GM19239 (cell line): ENCODE results near the gene THEM5.
"Not testable (repeated sequence)": the region's sequence is repeated elsewhere in the genome, so short reads cannot be mapped to it uniquely, and the experiment has no call there.

Experiments
- DNase-seq: peaks from one replicate; pipeline ENCODE4 v3.0.0; 2011; ENCODE audit warnings: low spot score; ENCODE audit not compliant: insufficient read length
- FAIRE-seq: peaks from 2 replicates; lab custom pipeline; 2011; peaks lifted over from hg19 to GRCh38; lab: Jason Lieb, UNC

THEM5 gene

GRCh38 chr1:151868486-151868885, 15.0 kb upstream of the THEM5 start:
- FAIRE-seq (no peak), DNase-seq (no peak)

- FAIRE-seq (no peak), DNase-seq (no peak)
Observed at GRCh38 chr1:151867765-151868411, 14.4 kb upstream of the THEM5 start.

GRCh38 chr1:151867321-151867720, 13.8 kb upstream of the THEM5 start:
- no peak for FAIRE-seq
- DNase-seq: no peak

- no peak for FAIRE-seq
- DNase-seq: no peak
Observed at GRCh38 chr1:151864411-151864810, 10.9 kb upstream of the THEM5 start.

- DNase-seq (no peak), FAIRE-seq (no peak)
Observed at GRCh38 chr1:151862604-151863003, 9.1 kb upstream of the THEM5 start.

GRCh38 chr1:151860504-151861187, 7.1 kb upstream of the THEM5 start:
- DNase-seq (no peak), FAIRE-seq (no peak)

- FAIRE-seq (no peak), DNase-seq (no peak)
Observed at GRCh38 chr1:151859891-151860293, 6.4 kb upstream of the THEM5 start.

GRCh38 chr1:151858886-151859665, 5.6 kb upstream of the THEM5 start:
- FAIRE-seq (no peak), DNase-seq (no peak)

- DNase-seq: no peak
- no peak for FAIRE-seq
Observed at GRCh38 chr1:151858030-151858746, 4.7 kb upstream of the THEM5 start.

GRCh38 chr1:151855933-151856332, 2.4 kb upstream of the THEM5 start:
- DNase-seq (no peak), FAIRE-seq (no peak)

- not testable (repeated sequence) for FAIRE-seq
Observed at GRCh38 chr1:151855516-151855915, 2.0 kb upstream of the THEM5 start.

GRCh38 chr1:151854658-151855057, 1.1 kb upstream of the THEM5 start:
- DNase-seq (no peak), FAIRE-seq (no peak)

More at GRCh38 chr1:151855516-151855915, 2.0 kb upstream of the THEM5 start:
- DNase-seq: not testable (repeated sequence)

- FAIRE-seq: no peak
- DNase-seq: no peak
Observed at GRCh38 chr1:151852733-151853132, 779 bp downstream of the THEM5 start.

- DNase-seq: no peak
- FAIRE-seq: no peak
Observed at GRCh38 chr1:151851886-151852285, 1.6 kb downstream of the THEM5 start.

- DNase-seq (no peak), FAIRE-seq (no peak)
Observed at GRCh38 chr1:151849871-151850270, 3.6 kb downstream of the THEM5 start.

- FAIRE-seq (no peak), DNase-seq (no peak)
Observed at GRCh38 chr1:151849126-151849525, 4.4 kb downstream of the THEM5 start.

GRCh38 chr1:151847867-151848596, 5.5 kb downstream of the THEM5 start:
- no peak for DNase-seq

GRCh38 chr1:151846686-151847237, 6.8 kb downstream of the THEM5 start:
- FAIRE-seq: no peak
- DNase-seq: no peak

More at GRCh38 chr1:151847867-151848596, 5.5 kb downstream of the THEM5 start:
- no peak for FAIRE-seq

- FAIRE-seq (no peak), DNase-seq (no peak)
Observed at GRCh38 chr1:151846062-151846568, 7.4 kb downstream of the THEM5 start.
